GM18858 (cell line): ENCODE data around the gene GPX4.
"Not testable (repeated sequence)": the region's sequence is repeated elsewhere in the genome, so short reads cannot be mapped to it uniquely, and the experiment has no call there.

Experiments used
- ATAC-seq: cut with Tn5 transposase; IDR thresholded peaks from one replicate; pipeline ENCODE4 v1.9.1; 2021; ENCODE audit not compliant: unreplicated experiment

GPX4 gene

GRCh38 chr19:1113986-1114483, 10.2 kb downstream of the GPX4 start:
- ATAC-seq: no peak

GRCh38 chr19:1114728-1115127, 10.9 kb downstream of the GPX4 start:
- not testable (repeated sequence) for ATAC-seq

GRCh38 chr19:1115646-1116420, 12.0 kb downstream of the GPX4 start:
- ATAC-seq: no peak

GRCh38 chr19:1116726-1117581, 13.2 kb downstream of the GPX4 start:
- no peak for ATAC-seq

- no peak for ATAC-seq
Measured at GRCh38 chr19:1117654-1118053, 13.9 kb downstream of the GPX4 start.

- no peak for ATAC-seq
Measured at GRCh38 chr19:1118999-1119398, 15.2 kb downstream of the GPX4 start.

GRCh38 chr19:1119475-1120217, 15.9 kb downstream of the GPX4 start:
- no peak for ATAC-seq

- ATAC-seq: no peak
Measured at GRCh38 chr19:1121395-1121794, 17.6 kb downstream of the GPX4 start.

GRCh38 chr19:1122021-1122971, 18.5 kb downstream of the GPX4 start:
- ATAC-seq: no peak

GRCh38 chr19:1122972-1123363, 19.2 kb downstream of the GPX4 start:
- ATAC-seq: no peak

- no peak for ATAC-seq
Measured at GRCh38 chr19:1123381-1123780, 19.6 kb downstream of the GPX4 start.

- no peak for ATAC-seq
Measured at GRCh38 chr19:1123885-1124677, 20.3 kb downstream of the GPX4 start.

- no peak for ATAC-seq
Measured at GRCh38 chr19:1125601-1126467, 22.0 kb downstream of the GPX4 start.

GRCh38 chr19:1126984-1127760, 23.4 kb downstream of the GPX4 start:
- no peak for ATAC-seq

GRCh38 chr19:1128106-1128505, 24.3 kb downstream of the GPX4 start:
- no peak for ATAC-seq

- not testable (repeated sequence) for ATAC-seq
Measured at GRCh38 chr19:1129084-1129483, 25.3 kb downstream of the GPX4 start.

- ATAC-seq: no peak
Measured at GRCh38 chr19:1129535-1129934, 25.7 kb downstream of the GPX4 start.
